ENCODE results near the gene DDX51. TPM values are rescaled to one million over a fixed set of nuclear protein-coding genes. Genes with fewer than 3 reads are reported as not detected.
A peak's percentile ranks its signal among the peaks of the same experiment; 100 is the strongest.

Gene DDX51
- total RNA-seq, 2 donors from 2014 or later: 29.5 to 83.7 TPM

- no peak overlapping the region for H3K4me3 Mint-ChIP-seq
- peaks cover 0 to 27% of the 10 kb centered on the region in 2 donors for H3K4me1 Mint-ChIP-seq (ENCODE audit: low read depth in 2 of 2)
- peaks cover 14% of the 10 kb centered on the region for H3K36me3 Mint-ChIP-seq
- H3K27me3 Mint-ChIP-seq: no peaks in the 10 kb centered on the region
- ATAC-seq: peak; percentile 32 to 84
- H3K27ac Mint-ChIP-seq: no peak overlapping the region
- no peak for DNase-seq (ENCODE audit: low spot score)
- H3K9me3 Mint-ChIP-seq: no peaks in the 10 kb centered on the region
Measured at GRCh38 chr12:132124766-132125425, 19.2 kb downstream of the DDX51 start.

GRCh38 chr12:132123970-132124765 lies 20.0 kb downstream of the DDX51 start:
- DNase-seq (ENCODE audit: low spot score): no peak
- Mint-ChIP-seq H3K27ac (no peak overlapping the region), H3K36me3 (peaks cover 14% of the 10 kb centered on the region), H3K9me3 (no peaks in the 10 kb centered on the region), H3K4me3 (no peak overlapping the region), H3K27me3 (no peaks in the 10 kb centered on the region), H3K4me1 (ENCODE audit: low read depth in 2 of 2) (peaks cover 0 to 24% of the 10 kb centered on the region in 2 donors)
- ATAC-seq: peak in 1 of 2 donors; percentile 29

- ATAC-seq (no peak), DNase-seq (ENCODE audit: low spot score) (no peak)
- Mint-ChIP-seq H3K36me3 (peaks cover under 1% of the 10 kb centered on the region), H3K4me1 (ENCODE audit: low read depth in 2 of 2) (peaks cover 0 to 16% of the 10 kb centered on the region in 2 donors), H3K4me3 (no peak overlapping the region), H3K27me3 (no peaks in the 10 kb centered on the region), H3K27ac (no peak overlapping the region), H3K9me3 (no peaks in the 10 kb centered on the region)
Measured at GRCh38 chr12:132121283-132121682, 22.8 kb downstream of the DDX51 start.

- Mint-ChIP-seq H3K9me3 (no peaks in the 10 kb centered on the region), H3K4me1 (ENCODE audit: low read depth in 2 of 2) (peaks cover 0 to 15% of the 10 kb centered on the region in 2 donors), H3K36me3 (no peaks in the 10 kb centered on the region), H3K27me3 (no peaks in the 10 kb centered on the region), H3K4me3 (no peak overlapping the region), H3K27ac (no peak overlapping the region)
- ATAC-seq: no peak
- DNase-seq (ENCODE audit: low spot score): no peak
Measured at GRCh38 chr12:132118876-132119275, 25.2 kb downstream of the DDX51 start.

- H3K9me3 Mint-ChIP-seq: no peaks in the 10 kb centered on the region
- no peak overlapping the region for H3K27ac Mint-ChIP-seq
- no peaks in the 10 kb centered on the region for H3K36me3 Mint-ChIP-seq
- peaks cover 0 to 14% of the 10 kb centered on the region in 2 donors for H3K4me1 Mint-ChIP-seq (ENCODE audit: low read depth in 2 of 2)
- DNase-seq (ENCODE audit: low spot score): no peak
- H3K4me3 Mint-ChIP-seq: no peak overlapping the region
- peak in 1 of 2 donors; percentile 42 for ATAC-seq
- H3K27me3 Mint-ChIP-seq: no peaks in the 10 kb centered on the region
Measured at GRCh38 chr12:132117558-132117875, 26.6 kb downstream of the DDX51 start.

GRCh38 chr12:132116709-132117557 lies 27.2 kb downstream of the DDX51 start:
- DNase-seq (ENCODE audit: low spot score) (no peak), ATAC-seq (no peak)
- Mint-ChIP-seq H3K4me3 (no peak overlapping the region), H3K27me3 (no peaks in the 10 kb centered on the region), H3K4me1 (ENCODE audit: low read depth in 2 of 2) (peaks cover 0 to 14% of the 10 kb centered on the region in 2 donors), H3K36me3 (no peaks in the 10 kb centered on the region), H3K27ac (no peak overlapping the region), H3K9me3 (no peaks in the 10 kb centered on the region)

GRCh38 chr12:132115500-132115899 lies 28.6 kb downstream of the DDX51 start:
- Mint-ChIP-seq H3K4me3 (no peak overlapping the region), H3K9me3 (no peaks in the 10 kb centered on the region), H3K36me3 (no peaks in the 10 kb centered on the region), H3K4me1 (ENCODE audit: low read depth in 2 of 2) (peaks cover 0 to 14% of the 10 kb centered on the region in 2 donors), H3K27me3 (no peaks in the 10 kb centered on the region), H3K27ac (no peak overlapping the region)
- peak; percentile 59 to 60 for ATAC-seq
- DNase-seq (ENCODE audit: low spot score): no peak

GRCh38 chr12:132114667-132115066 lies 29.5 kb downstream of the DDX51 start:
- H3K9me3 Mint-ChIP-seq: no peaks in the 10 kb centered on the region
- DNase-seq (ENCODE audit: low spot score): no peak
- H3K27ac Mint-ChIP-seq: no peak overlapping the region
- no peak for ATAC-seq
- no peaks in the 10 kb centered on the region for H3K36me3 Mint-ChIP-seq
- no peak overlapping the region for H3K4me3 Mint-ChIP-seq
- peaks cover 0 to 14% of the 10 kb centered on the region in 2 donors for H3K4me1 Mint-ChIP-seq (ENCODE audit: low read depth in 2 of 2)
- no peaks in the 10 kb centered on the region for H3K27me3 Mint-ChIP-seq

- Mint-ChIP-seq H3K4me3 (no peak overlapping the region), H3K9me3 (no peaks in the 10 kb centered on the region), H3K27me3 (no peaks in the 10 kb centered on the region), H3K27ac (peak overlapping the region in 1 of 2 donors; percentile 50), H3K4me1 (ENCODE audit: low read depth in 2 of 2) (peaks cover 0 to 17% of the 10 kb centered on the region in 2 donors), H3K36me3 (no peaks in the 10 kb centered on the region)
- DNase-seq (ENCODE audit: low spot score) (no peak), ATAC-seq (no peak)
Measured at GRCh38 chr12:132111654-132112304, 32.3 kb downstream of the DDX51 start.

GRCh38 chr12:132110677-132111076 lies 33.4 kb downstream of the DDX51 start:
- ATAC-seq (no peak), DNase-seq (ENCODE audit: low spot score) (no peak)
- Mint-ChIP-seq H3K4me3 (no peak overlapping the region), H3K27me3 (no peaks in the 10 kb centered on the region), H3K27ac (no peak overlapping the region), H3K9me3 (no peaks in the 10 kb centered on the region), H3K36me3 (no peaks in the 10 kb centered on the region), H3K4me1 (ENCODE audit: low read depth in 2 of 2) (peaks cover 0 to 10% of the 10 kb centered on the region in 2 donors)

GRCh38 chr12:132109741-132110140 lies 34.4 kb downstream of the DDX51 start:
- ATAC-seq (no peak), DNase-seq (ENCODE audit: low spot score) (no peak)
- Mint-ChIP-seq H3K4me1 (ENCODE audit: low read depth in 2 of 2) (peaks cover 0 to 4% of the 10 kb centered on the region in 2 donors), H3K27ac (no peak overlapping the region), H3K36me3 (no peaks in the 10 kb centered on the region), H3K9me3 (no peaks in the 10 kb centered on the region), H3K27me3 (no peaks in the 10 kb centered on the region), H3K4me3 (no peak overlapping the region)

GRCh38 chr12:132108211-132108832 lies 35.8 kb downstream of the DDX51 start:
- Mint-ChIP-seq H3K27me3 (no peaks in the 10 kb centered on the region), H3K9me3 (no peaks in the 10 kb centered on the region), H3K36me3 (no peaks in the 10 kb centered on the region), H3K4me1 (ENCODE audit: low read depth in 2 of 2) (peaks cover 0 to 3% of the 10 kb centered on the region in 2 donors), H3K4me3 (no peak overlapping the region), H3K27ac (no peak overlapping the region)
- no peak for ATAC-seq
- no peak for DNase-seq (ENCODE audit: low spot score)

- Mint-ChIP-seq H3K27ac (no peak overlapping the region), H3K9me3 (no peaks in the 10 kb centered on the region), H3K36me3 (no peaks in the 10 kb centered on the region), H3K27me3 (no peaks in the 10 kb centered on the region), H3K4me1 (ENCODE audit: low read depth in 2 of 2) (peaks cover 0 to 3% of the 10 kb centered on the region in 2 donors), H3K4me3 (no peak overlapping the region)
- ATAC-seq (no peak), DNase-seq (ENCODE audit: low spot score) (no peak)
Measured at GRCh38 chr12:132106921-132107320, 37.2 kb downstream of the DDX51 start.

All from natural killer cell treated with Interleukin-12 subunit alpha and Interleukin-12 subunit beta and Interleukin-15 and Interleukin-18, amount 100 ng/mL, for 72 hours (primary cell).